OCI-LY1 (cell line): ENCODE results near the gene SLC22A12.

ENCODE experiments used
- CTCF ChIP-seq: fragments of 200-600 bp; sonication (generic), shearing (Covaris generic); IDR thresholded peaks from 2 replicates; pipeline ENCODE4 v1.5.1; 2017; ENCODE audit warnings: mild to moderate bottlenecking, antibody characterized with exemption, low read length, moderate library complexity, mixed read lengths
- EZH2 ChIP-seq: fragments of 200-600 bp; sonication (generic), shearing (Covaris generic); IDR thresholded peaks from 2 replicates; pipeline ENCODE4 v1.8.0; 2017; ENCODE audit warnings: borderline replicate concordance, mixed run types, mild to moderate bottlenecking, antibody characterized with exemption, low read length, moderate library complexity, mixed read lengths

GRCh38 chr11:64611869-64612646, 21.0 kb downstream of the SLC22A12 start:
- TF ChIP-seq CTCF: no peak
- TF ChIP-seq EZH2: no peak
